GM19099 (cell line): ENCODE results near the gene RPS27.
A peak's percentile ranks its signal among the peaks of the same experiment; 100 is the strongest.

ENCODE experiments used
- POLR2A ChIP-seq: IDR thresholded peaks from 3 replicates; pipeline ENCODE4 v1.6.1; 2011; ENCODE audit warnings: low read depth; ENCODE audit not compliant: insufficient read length; ENCODE audit errors: extremely low read depth

Gene RPS27

DNA sequence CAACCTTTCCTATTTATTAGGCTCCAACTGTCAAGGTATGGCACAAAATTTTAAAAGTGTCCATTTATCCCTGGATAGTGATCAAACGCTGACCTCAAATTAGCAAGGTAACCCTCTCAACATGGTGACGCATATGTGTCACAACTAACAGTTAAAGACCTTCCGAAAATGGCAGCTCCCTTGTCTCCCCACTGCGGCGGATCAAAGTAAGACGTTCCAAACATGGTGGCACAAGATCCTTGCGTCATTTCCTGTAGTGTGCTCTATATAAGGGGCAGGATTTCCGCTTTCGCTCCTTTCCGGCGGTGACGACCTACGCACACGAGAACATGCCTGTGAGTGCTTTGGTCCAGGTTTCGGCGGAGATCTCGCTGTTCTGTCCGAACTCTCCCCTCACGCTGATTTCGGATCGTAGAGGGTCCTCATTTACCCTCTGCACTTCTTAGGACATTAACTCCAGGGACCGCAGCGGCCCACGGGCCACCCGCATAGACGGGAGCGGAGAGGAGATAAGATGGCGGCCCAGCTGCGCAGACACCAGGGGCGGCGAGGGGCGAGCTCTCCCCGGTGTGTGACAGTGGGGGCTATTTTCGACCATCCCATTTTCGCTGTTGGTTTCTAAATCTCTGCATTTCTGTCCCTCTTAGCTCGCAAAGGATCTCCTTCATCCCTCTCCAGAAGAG is at the start of gene RPS27:
Gene RPS27, plus strand, starts transcription at position 295 of the 683 bp plus-strand sequence. Its CDS starts 35 bp downstream, at position 330.
- TF ChIP-seq POLR2A, result peak; percentile 100

DNA sequence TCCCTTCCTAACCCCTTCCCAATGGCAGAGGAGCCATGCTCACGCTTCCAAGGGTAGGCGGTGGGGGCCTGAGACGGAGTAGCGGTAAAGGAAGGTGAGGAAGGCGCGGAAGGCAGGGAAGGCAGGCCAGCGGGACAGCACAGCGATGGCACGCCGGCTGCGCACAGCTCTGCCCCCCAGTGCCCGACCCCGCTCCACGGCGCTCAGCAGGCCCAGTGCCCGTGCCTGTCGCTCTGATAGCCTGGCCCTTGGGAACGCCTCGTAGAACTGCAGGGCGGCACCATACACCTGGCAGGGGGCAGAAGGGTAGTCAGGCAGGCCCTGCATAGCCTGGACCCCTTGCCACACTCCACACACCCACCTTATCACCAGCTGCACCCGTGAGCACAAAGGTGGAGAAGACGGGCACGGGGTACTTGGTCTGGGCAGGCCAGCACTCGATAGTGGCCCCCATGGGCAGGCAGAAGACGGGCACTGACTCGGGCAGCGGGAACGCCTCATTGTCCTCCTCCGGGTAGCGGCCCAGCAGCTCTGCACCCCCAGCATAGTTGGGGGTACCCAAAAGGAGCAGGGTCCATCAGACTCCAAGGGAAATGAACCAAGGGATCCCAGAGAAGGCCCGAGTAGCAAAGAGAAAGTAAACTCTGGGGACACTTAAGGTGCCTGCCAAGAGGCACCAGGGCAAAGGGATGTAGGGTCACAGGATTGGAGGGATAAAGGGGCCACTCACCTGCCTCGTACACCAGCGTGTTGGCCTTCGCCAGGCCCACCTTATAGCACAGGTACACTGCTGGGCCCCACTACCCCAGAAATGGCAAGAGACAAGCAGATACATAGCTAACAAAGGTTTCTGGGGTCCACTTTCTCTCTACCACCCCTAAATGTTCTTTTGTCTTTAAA is 48.5 kb upstream of the RPS27 start:
- TF ChIP-seq POLR2A, result no peak

DNA sequence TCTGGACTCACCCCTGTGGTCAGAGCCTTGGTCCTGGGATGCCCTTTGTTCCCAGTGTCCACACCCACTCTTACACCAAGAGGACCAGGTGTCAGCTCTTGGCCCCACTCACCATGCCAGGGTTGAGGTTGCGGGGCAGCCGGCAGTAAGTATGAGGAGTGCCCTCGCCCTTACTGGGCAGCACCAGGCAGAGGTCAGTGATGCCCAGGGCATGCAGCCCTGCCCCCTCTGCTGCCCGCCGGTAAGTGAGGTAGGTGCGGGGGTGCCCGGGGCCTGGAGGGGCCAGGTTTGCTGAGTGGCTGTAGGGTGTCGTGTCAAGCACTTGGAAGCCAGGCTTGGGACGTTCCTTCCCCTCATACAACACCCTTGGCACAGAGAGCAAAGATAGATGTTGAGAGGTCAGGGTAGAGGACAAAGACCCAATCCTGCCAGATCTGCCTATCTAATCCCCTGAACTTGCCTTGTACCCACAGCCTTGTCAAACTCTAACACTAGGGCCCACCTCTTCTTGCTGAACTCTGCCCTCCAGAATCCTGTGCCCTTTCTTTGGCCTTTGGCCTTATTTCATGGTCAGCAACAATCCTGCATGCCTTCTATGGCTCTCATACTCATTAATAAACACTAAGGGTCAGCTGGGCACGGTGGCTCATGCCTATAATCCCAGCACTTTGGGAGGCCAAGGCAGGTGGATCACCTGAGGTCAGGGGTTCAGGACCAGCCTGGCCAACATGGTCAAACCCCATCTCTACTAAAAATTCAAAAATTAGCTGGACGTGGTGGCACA is 47.6 kb upstream of the RPS27 start:
- TF ChIP-seq POLR2A, result no peak

DNA sequence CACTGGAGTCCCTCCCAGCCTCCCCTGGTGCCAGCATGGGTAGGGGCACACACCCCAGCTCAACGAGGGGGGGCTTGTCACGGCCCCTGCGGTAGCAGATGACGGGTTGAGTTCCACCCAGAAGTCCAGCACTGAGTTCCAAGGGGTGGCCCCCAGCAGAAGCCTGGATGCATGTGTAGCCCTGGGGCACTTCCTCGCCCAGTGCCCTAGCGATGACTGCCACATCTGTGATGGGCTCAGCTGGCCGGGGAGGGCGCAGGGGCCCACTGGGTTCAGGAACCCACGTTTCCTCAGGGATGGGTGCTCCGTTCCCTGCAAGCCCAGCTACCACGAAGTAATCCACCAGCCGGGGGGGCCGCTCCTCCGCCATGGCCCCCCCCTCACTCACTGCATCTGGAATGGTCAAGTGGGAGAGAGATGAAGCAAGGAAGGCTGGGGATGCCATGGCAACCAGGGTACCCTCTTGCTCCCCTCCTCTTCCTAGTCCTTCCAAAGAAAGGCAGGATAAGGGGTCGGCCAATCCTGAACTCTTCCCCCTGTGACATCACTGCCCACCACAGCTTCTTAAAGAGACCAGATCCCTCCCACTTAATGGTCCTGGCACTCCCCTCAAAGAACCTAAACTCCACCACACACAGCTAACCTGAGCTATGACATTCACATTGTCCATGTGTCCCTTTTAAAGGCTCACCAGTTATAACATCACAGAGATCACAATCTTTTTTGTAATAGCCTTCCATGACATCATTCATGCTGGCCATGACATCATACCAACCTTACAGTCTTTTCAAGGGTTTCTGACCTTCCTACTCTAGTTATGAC is 46.3 kb upstream of the RPS27 start:
- no peak for TF ChIP-seq POLR2A

DNA sequence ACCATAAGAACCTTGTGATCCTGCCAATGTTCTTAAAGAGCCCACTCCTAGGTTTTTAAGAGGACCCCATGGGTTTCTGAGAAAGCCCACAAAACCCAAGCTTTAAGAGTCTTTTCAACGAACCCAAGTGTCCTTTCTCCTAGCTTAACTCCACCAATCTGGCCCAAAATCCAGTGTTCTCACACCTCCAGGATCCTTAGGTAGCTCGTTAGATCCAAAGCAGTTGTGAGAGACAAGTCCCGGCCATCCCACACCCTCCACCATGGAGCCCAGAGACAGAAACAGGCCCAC is 45.8 kb upstream of the RPS27 start:
- no peak for TF ChIP-seq POLR2A

DNA sequence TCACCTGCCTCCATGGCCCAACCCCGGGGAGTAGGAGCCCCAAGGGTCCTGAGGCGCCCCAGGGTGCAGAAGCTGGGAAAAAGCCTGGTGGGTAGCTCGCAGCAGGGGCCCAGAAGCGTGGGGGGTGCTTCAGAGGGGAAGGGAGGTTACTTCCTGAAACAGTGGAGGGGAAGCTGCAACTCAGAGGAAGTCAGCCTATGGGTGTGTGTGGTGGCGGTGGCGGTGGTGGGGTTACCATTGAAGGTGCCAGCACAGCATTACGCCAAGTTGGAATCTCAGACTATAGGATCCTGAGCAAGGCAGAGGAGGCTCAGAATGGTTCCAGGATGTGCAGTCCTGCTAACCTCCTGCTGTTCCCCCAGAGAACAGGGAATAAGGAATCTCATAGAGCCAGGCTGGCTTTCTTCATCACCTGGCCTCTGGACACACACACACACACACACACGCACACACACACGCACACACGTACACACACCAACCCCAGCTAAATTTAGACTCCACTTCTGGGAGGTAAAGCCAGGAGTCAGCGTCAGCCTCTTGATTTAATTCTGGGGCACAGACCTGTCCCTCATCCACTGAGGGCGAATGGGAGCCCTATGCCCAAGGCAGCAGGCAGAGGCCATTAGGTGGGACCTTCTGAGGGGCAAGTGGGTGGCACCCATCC is 45.3 kb upstream of the RPS27 start:
- peak; percentile 62 for TF ChIP-seq POLR2A

DNA sequence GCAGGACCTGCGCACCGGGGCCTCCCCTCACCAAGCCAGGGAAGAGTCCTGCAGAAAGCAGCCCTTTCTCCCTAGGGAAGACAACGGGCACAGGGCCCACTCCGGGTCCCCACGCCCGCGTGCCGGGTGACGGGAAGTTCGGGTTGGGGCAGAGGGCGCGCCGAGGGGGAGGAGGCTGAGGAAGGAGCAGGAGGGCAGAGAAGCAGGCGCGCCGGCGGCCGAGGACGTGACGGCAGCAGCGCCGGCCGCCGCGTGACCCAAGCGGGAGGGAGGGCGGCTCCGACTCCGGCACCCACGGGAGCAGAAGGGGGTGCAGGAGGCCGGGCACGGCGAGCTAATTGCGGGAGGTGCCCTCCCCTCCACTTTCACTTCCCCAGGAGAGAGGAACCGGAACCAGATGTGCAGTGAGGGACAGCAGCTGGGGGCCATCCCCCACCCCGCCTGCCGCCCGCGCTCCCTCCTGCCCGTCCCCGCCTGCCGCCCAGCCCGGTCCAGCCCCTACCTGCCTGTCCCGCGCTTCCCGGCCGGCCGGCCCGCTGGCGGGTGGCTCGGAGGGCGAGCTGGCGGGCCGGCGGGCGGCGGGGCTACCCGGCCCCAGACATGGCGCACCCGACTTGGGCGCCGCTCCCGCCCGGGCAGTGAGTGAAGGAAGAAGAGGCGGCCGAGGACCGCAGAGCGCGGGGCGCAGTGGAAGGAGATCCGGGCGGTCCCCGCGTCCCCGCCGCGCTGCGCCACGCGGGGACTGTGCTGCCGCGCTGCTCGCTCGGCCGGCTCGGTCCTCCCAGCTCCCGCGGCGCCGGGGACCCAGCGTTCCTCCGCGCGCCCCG is 44.6 kb upstream of the RPS27 start:
- peak; percentile 57 for TF ChIP-seq POLR2A

DNA sequence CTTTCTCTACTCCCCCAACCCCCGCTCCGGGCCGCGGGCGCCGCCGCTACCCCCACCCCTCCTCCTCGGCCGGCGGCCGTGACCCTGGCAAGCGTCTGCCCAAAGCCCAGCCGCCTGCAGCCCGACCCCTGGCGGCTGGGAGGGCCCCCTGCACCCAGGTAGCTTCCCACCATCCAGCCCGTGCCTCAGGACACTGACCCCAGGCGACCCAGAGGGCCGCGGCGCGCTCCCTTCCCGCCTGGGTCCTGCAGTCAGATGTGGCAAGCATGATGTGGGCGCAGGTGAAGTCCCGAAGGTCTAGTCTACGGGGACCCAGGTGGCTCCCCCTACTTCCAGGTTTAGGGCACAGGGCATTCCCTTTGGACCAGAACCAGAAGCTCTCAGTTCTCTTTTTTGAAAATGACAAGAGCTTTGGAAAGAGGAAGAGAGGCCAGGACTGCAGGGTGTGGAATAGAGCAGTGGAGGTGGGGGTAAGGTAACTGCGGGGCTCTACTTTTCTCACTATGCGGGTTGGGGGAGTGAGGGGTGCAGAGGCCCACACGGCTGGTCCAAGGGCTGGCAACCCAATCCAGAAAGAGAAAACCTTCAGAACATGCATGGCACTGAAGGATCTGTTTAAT is 43.8 kb upstream of the RPS27 start, which contains the start of gene DENND4B:
Gene DENND4B, minus strand, starts transcription at position 97 of the 620 bp plus-strand sequence. CDS start 2,344 bp downstream, outside the sequence.
- no peak for TF ChIP-seq POLR2A

DNA sequence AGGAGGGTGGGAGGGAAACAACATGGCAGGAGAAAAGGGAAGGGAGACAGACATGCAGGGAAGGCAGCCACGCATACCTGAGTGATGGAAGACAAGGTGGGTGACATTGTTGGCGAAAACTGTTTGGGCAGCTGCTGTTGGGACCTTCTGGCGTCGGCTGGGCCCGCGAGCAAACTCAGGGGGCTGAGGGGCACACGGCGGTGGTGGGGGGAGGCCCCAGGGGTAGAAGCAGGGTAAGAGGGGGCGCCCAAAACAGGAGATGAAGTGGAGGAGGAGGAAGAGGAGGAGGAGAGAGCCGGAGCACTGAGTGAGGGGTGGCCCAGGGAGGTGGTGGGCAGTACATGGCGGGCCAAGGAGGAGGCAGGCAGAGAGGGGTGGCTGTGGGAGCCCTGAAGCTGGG is 39.4 kb upstream of the RPS27 start:
- no peak for TF ChIP-seq POLR2A

DNA sequence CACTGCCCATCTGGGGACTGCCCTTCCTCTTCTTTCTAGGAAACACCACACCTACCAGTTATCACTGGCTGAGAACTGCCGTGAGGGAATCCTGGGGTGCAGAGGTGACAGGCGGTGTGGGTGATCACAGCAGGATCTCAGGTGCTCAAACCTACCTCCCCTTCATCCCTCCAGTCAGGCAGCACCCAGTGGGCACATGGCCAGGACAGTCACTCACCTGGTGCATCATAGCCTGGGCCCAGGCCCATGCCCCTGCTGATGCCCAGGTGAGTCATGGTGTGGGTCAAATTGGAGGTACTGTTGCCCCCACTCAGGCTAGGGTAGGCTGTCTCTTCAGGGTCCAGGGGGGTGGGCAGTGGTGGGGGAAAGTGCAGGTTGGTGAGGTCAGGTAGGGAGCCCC is 38.8 kb upstream of the RPS27 start:
- TF ChIP-seq POLR2A, result no peak

DNA sequence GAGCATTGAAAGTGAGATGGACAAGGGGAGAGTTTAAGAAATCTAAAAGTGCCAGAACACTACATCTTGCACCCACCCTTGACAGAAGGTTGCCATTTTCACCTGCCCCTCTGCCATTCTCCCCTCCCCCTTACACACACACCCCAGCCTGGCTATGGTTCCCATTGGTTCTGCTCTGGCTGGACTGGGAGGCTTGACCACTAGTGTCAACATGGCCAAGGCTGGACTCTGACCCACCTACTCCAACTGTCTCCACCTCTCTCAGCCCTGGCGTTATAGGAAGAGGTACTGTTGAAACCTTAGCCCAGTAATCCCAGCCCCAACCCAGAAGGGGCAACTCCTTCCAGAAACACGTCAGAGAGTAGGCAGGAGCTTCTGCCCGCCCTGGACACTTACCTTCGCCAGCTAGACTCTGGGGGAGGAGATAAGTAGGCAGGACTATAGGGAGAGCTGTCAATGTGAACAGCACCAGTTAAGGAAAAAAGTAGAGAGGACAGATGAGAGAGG is 36.6 kb upstream of the RPS27 start:
- TF ChIP-seq POLR2A, result no peak

DNA sequence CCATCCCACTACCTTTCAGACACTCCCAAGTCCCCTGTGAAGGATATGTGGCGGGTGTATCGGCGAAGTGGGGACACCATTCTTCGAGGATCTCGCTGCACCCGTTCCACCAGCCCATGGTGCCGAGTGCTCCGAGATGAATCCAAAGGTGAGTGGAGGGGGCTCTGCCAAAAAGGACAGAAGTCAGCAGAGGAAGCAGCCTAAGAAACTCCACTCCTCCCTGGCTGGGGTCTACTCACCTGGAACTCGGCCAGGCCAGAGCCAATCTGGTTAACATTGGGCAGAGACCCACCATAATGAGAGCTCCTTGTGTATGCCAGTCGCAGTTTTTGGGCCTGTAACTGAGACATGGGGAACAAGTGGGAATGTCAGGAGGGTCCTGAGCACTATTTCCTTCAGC is 35.7 kb upstream of the RPS27 start:
- no peak for TF ChIP-seq POLR2A
